Measurements from ENCODE around the gene AGBL1.

GRCh38 chr15:86502301-86502700, 422.6 kb downstream of the AGBL1 start:
- TF ChIP-seq, protein P1, sequence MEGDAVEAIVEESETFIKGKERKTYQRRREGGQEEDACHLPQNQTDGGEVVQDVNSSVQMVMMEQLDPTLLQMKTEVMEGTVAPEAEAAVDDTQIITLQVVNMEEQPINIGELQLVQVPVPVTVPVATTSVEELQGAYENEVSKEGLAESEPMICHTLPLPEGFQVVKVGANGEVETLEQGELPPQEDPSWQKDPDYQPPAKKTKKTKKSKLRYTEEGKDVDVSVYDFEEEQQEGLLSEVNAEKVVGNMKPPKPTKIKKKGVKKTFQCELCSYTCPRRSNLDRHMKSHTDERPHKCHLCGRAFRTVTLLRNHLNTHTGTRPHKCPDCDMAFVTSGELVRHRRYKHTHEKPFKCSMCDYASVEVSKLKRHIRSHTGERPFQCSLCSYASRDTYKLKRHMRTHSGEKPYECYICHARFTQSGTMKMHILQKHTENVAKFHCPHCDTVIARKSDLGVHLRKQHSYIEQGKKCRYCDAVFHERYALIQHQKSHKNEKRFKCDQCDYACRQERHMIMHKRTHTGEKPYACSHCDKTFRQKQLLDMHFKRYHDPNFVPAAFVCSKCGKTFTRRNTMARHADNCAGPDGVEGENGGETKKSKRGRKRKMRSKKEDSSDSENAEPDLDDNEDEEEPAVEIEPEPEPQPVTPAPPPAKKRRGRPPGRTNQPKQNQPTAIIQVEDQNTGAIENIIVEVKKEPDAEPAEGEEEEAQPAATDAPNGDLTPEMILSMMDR (IDR thresholded peaks at IDR 0.05), result no peak
- TF ChIP-seq POLR2A (IDR thresholded peaks at IDR 0.05) (no peak), POLR2AphosphoS5 (IDR thresholded peaks at IDR 0.05) (no peak)

Data from prostate gland (tissue), 2 donors.